Measurements from ENCODE around the gene EFCAB8.

The EFCAB8 gene

GRCh38 chr20:32988008-32988407, 129.3 kb downstream of the EFCAB8 start:
- DNase-seq: no peak

- no peak for DNase-seq
Measured at GRCh38 chr20:32989507-32990283, 131.0 kb downstream of the EFCAB8 start.

GRCh38 chr20:32990426-32990825, 131.7 kb downstream of the EFCAB8 start:
- no peak for DNase-seq

- no peak for DNase-seq
Measured at GRCh38 chr20:32991383-32991782, 132.7 kb downstream of the EFCAB8 start.

- DNase-seq: no peak
Measured at GRCh38 chr20:32991792-32992641, 133.3 kb downstream of the EFCAB8 start.

GRCh38 chr20:32993496-32994050, 134.8 kb downstream of the EFCAB8 start:
- no peak for DNase-seq

GRCh38 chr20:32995802-32996201, 137.1 kb downstream of the EFCAB8 start:
- DNase-seq: no peak

- no peak for DNase-seq
Measured at GRCh38 chr20:32997431-32997830, 138.7 kb downstream of the EFCAB8 start.

- DNase-seq: no peak
Measured at GRCh38 chr20:32999603-33000250, 141.0 kb downstream of the EFCAB8 start.

- no peak for DNase-seq
Measured at GRCh38 chr20:33000802-33001466, 142.2 kb downstream of the EFCAB8 start.

- no peak for DNase-seq
Measured at GRCh38 chr20:33002087-33002808, 143.5 kb downstream of the EFCAB8 start.

- no peak for DNase-seq
Measured at GRCh38 chr20:33004141-33004751, 145.5 kb downstream of the EFCAB8 start, which contains the start of gene SUN5. Gene SUN5, minus strand, starts transcription at chr20:33004433. Its CDS starts 93 bp downstream, at chr20:33004340.

- peak; percentile 3 for DNase-seq
Measured at GRCh38 chr20:33005132-33005566, 146.4 kb downstream of the EFCAB8 start.

GRCh38 chr20:33005908-33006775, 147.4 kb downstream of the EFCAB8 start:
- no peak for DNase-seq

- no peak for DNase-seq
Measured at GRCh38 chr20:33006776-33007375, 148.2 kb downstream of the EFCAB8 start.

- no peak for DNase-seq
Measured at GRCh38 chr20:33007376-33008335, 148.9 kb downstream of the EFCAB8 start, which contains the start of gene BPIFB2. Gene BPIFB2, plus strand, starts transcription at chr20:33007704. Its CDS starts 871 bp downstream, at chr20:33008575.

- DNase-seq: no peak
Measured at GRCh38 chr20:33008336-33009213, 149.9 kb downstream of the EFCAB8 start.

Measured in fibroblast of skin of scalp (primary cell).